ENCODE measurements around the gene APOE. TPM values are rescaled to one million over a fixed set of nuclear protein-coding genes. Genes with fewer than 3 reads are reported as not detected.

APOE gene
- total and polyA plus RNA-seq, 2 of the 13 experiments (the other 11 are each of a cell fraction or from before 2014, with no cell fraction given): 1,328 to 1,470 TPM

DNA sequence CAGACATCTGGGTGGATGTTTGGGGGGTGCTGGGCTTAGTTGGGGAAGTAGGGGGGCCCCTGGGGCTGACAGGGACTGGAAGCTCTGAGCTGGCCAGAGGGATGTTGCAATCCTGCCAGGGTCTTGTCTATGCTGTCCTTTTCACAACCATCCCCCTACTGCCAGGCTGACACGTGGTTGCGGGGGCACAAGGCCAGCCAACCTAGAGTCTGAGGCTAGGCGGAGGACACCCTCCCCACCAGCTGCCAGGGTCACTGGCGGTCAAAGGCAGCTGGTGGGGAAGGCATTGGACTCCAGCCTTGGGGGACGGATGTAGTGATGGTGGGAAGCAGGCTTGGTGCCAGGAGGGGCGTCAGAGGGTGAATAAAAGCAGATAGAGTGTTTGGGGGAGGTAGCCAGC lies 7.3 kb downstream of the APOE start (continued):
- TF ChIP-seq, protein P1, sequence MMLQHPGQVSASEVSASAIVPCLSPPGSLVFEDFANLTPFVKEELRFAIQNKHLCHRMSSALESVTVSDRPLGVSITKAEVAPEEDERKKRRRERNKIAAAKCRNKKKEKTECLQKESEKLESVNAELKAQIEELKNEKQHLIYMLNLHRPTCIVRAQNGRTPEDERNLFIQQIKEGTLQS (CRISPR knock-in tag; IDR thresholded peaks at IDR 0.05): no peak
- TF ChIP-seq ARID2 (CRISPR knock-in tag; IDR thresholded peaks at IDR 0.05; ENCODE audit: borderline replicate concordance) (no peak), BRD4 (CRISPR knock-in tag; IDR thresholded peaks at IDR 0.05) (0 out of 2 replicates have a peak, but pooled peaks have one; percentile 32), ZNF558 (CRISPR knock-in tag; IDR thresholded peaks at IDR 0.05; ENCODE audit: borderline replicate concordance) (no peak), ZNF333 (CRISPR knock-in tag; IDR thresholded peaks at IDR 0.05; ENCODE audit: borderline replicate concordance) (no peak), FOXP1 (IDR thresholded peaks at IDR 0.05) (no peak), FOXP1 (CRISPR knock-in tag; IDR thresholded peaks at IDR 0.05) (peak; percentile 65), HOXA9 (CRISPR knock-in tag; IDR thresholded peaks at IDR 0.05; ENCODE audit: borderline replicate concordance) (0 out of 2 replicates have a peak, but pooled peaks have one; percentile 51), ZBTB42 (CRISPR knock-in tag; IDR thresholded peaks at IDR 0.05) (no peak), ZNF256 (CRISPR knock-in tag; conservative IDR thresholded peaks at IDR 0.05) (no peak), ZNF143 (CRISPR knock-in tag; IDR thresholded peaks at IDR 0.05) (no peak), EEA1 (CRISPR knock-in tag; IDR thresholded peaks at IDR 0.05; ENCODE audit: borderline replicate concordance) (no peak), ZNF382 (CRISPR knock-in tag; IDR thresholded peaks at IDR 0.05; ENCODE audit: borderline replicate concordance) (no peak), HNRNPH1 (optimal IDR thresholded peaks at IDR 0.05; ENCODE audit: low read depth, low read length) (no peak), MXD4 (CRISPR knock-in tag; IDR thresholded peaks at IDR 0.05) (peak; percentile 19; the same call in 1 of the 2 replicates), CTCF (CRISPR knock-in tag; IDR thresholded peaks at IDR 0.05) (no peak), PHB2 (IDR thresholded peaks at IDR 0.05; ENCODE audit: partially characterized antibody) (no peak), ZMYM3 (CRISPR knock-in tag; IDR thresholded peaks at IDR 0.05) (peak; percentile 75; the same call in 1 of the 2 replicates), ZNF839 (CRISPR knock-in tag; IDR thresholded peaks at IDR 0.05; ENCODE audit: borderline replicate concordance) (no peak), ZC3H13 (CRISPR knock-in tag; IDR thresholded peaks at IDR 0.05) (no peak; the same call in 1 of the 2 replicates), ZNF83 (CRISPR knock-in tag; IDR thresholded peaks at IDR 0.05; ENCODE audit: borderline replicate concordance) (no peak), MAFF (IDR thresholded peaks at IDR 0.05; ENCODE audit: low read depth, low read length) (no peak), ZNF749 (CRISPR knock-in tag; IDR thresholded peaks at IDR 0.05; ENCODE audit: borderline replicate concordance) (no peak), ZNF703 (CRISPR knock-in tag; IDR thresholded peaks at IDR 0.05; ENCODE audit: borderline replicate concordance) (no peak), ZBTB7B (CRISPR knock-in tag; IDR thresholded peaks at IDR 0.05) (peak; percentile 92), HMGXB4 (CRISPR knock-in tag; IDR thresholded peaks at IDR 0.05; ENCODE audit: borderline replicate concordance in 1 of 2, low read depth in 1 of 2) (peak; percentile 34 to 67; a peak in 2 of 4 replicates), STAT5B (CRISPR knock-in tag; IDR thresholded peaks at IDR 0.05) (no peak), YEATS4 (CRISPR knock-in tag; IDR thresholded peaks at IDR 0.05; ENCODE audit: borderline replicate concordance) (peak; percentile 40; the same call in 1 of the 2 replicates), ZNF205 (CRISPR knock-in tag; IDR thresholded peaks at IDR 0.05) (0 out of 2 replicates have a peak, but pooled peaks have one; percentile 43), ZKSCAN8 (CRISPR knock-in tag; IDR thresholded peaks at IDR 0.05; ENCODE audit: borderline replicate concordance) (no peak)

Data from HepG2 (cell line).